K562 (cell line): ENCODE measurements around the gene ZNF284. TPM values are rescaled to one million over a fixed set of nuclear protein-coding genes. Genes with fewer than 3 reads are reported as not detected.

Experiments used
- ATF7 ChIP-seq: fragments of 450-650 bp; IDR thresholded peaks from 2 replicates; pipeline ENCODE4 v1.7.1; 2014; ENCODE audit warnings: mild to moderate bottlenecking, moderate library complexity
- CHCHD3 ChIP-seq: fragments of 250-450 bp; sonication (Bioruptor Pico); IDR thresholded peaks from 2 replicates; pipeline ENCODE4 v2.1.2; 2022; ENCODE audit warnings: mild to moderate bottlenecking
- EGR1 ChIP-seq: fragments of 450-650 bp; conservative IDR thresholded peaks from 2 replicates; pipeline ENCODE4 v1.6.1; 2017; ENCODE audit warnings: mild to moderate bottlenecking
- ELF1 ChIP-seq: fragments of 200-800 bp; sonication (Bioruptor generic); IDR thresholded peaks from 2 replicates; pipeline ENCODE4 v1.6.1; 2016; ENCODE audit warnings: missing genetic modification characterization, missing compliant biosample characterization
- EP300 ChIP-seq: IDR thresholded peaks from 2 replicates; pipeline ENCODE4 v1.6.1; 2012; ENCODE audit warnings: low read length, improper control_type of control experiment
- ESRRA ChIP-seq: fragments of 450-650 bp; IDR thresholded peaks from 2 replicates; pipeline ENCODE4 v1.6.1; 2014; ENCODE audit warnings: low read depth, mild to moderate bottlenecking, moderate library complexity, borderline replicate concordance
- ETS1 ChIP-seq: conservative IDR thresholded peaks from 2 replicates; pipeline ENCODE4 v1.6.1; 2011; ENCODE audit warnings: low read depth, mild to moderate bottlenecking, low read length; ENCODE audit not compliant: control insufficient read depth
- HCFC1 ChIP-seq: IDR thresholded peaks from 2 replicates; pipeline ENCODE4 v1.6.1; 2012; ENCODE audit warnings: low read depth, low read length, improper control_type of control experiment
- HIVEP1 ChIP-seq: fragments of 250-450 bp; sonication (Bioruptor Pico); IDR thresholded peaks from 2 replicates; pipeline ENCODE4 v1.4.0; 2020; ENCODE audit warnings: mild to moderate bottlenecking
- JUN ChIP-seq, 2 experiments: sonication (generic) in 1 of 2; formaldehyde crosslinking in 1 of 2; IDR thresholded peaks; 2 replicates each; pipeline versions ENCODE4 v1.6.1 to v1.8.0; 2012 to 2022; ENCODE audit warnings: borderline replicate concordance in 2 of 2, mild to moderate bottlenecking in 2 of 2, improper control_type of control experiment in 1 of 2, low read depth in 1 of 2, low read length in 1 of 2, missing genetic modification reagents in 1 of 2
- L3MBTL2 ChIP-seq: fragments of 450-650 bp; IDR thresholded peaks from 2 replicates; pipeline ENCODE4 v1.6.1; 2016; ENCODE audit warnings: mild to moderate bottlenecking, moderate library complexity
- NFE2 ChIP-seq: IDR thresholded peaks from 2 replicates; pipeline ENCODE4 v1.6.1; 2014; ENCODE audit warnings: antibody characterized with exemption, low read depth
- NR2C1 ChIP-seq, 2 experiments: fragments of 450-650 bp; IDR thresholded peaks; 2 replicates each; pipeline ENCODE4 v1.6.1; 2017; ENCODE audit warnings: mild to moderate bottlenecking in 2 of 2, antibody characterized with exemption in 1 of 2, inconsistent platforms in 1 of 2, missing compliant biosample characterization in 1 of 2, missing genetic modification characterization in 1 of 2
- RBM14 ChIP-seq: fragments of 200-400 bp; formaldehyde crosslinking; IDR thresholded peaks from 2 replicates; pipeline ENCODE4 v1.6.1; 2018; ENCODE audit warnings: low read depth, mild to moderate bottlenecking, low read length, moderate library complexity, borderline replicate concordance; ENCODE audit not compliant: insufficient read depth
- RUNX1 ChIP-seq: sonication (generic); IDR thresholded peaks from 2 replicates; pipeline ENCODE4 v1.6.1; 2016; ENCODE audit warnings: antibody characterized with exemption, low read depth
- SIX5 ChIP-seq, 2 experiments: IDR thresholded peaks; 2 replicates each; pipeline ENCODE4 v1.6.1; 2011; ENCODE audit warnings: low read length in 2 of 2, borderline replicate concordance in 1 of 2, low read depth in 1 of 2, mild to moderate bottlenecking in 1 of 2, moderate library complexity in 1 of 2; ENCODE audit not compliant: insufficient read depth in 1 of 2
- SOX6 ChIP-seq: fragments of 450-650 bp; IDR thresholded peaks from 2 replicates; pipeline ENCODE4 v1.6.1; 2014; ENCODE audit warnings: mild to moderate bottlenecking
- XRCC4 ChIP-seq: IDR thresholded peaks from one replicate; pipeline ENCODE4 v1.6.1; 2011; ENCODE audit not compliant: insufficient read depth, insufficient read length; ENCODE audit errors: extremely low read depth
- ZFX ChIP-seq: sonication (generic); formaldehyde crosslinking; IDR thresholded peaks from 2 replicates; pipeline ENCODE4 v1.8.0; 2022; ENCODE audit warnings: mild to moderate bottlenecking, missing genetic modification reagents, moderate library complexity
- polyA plus RNA-seq, 8 experiments: library from polyadenylated mRNA; depleted of rRNA in 4 of 8; stranded (reverse) in 5 of 8; unstranded in 3 of 8; fragments of >200 nt; fragmentation: Nextera tagmentation in 2 of 8; fragmentation: Illumina TruSeq in 1 of 8; extraction: Ambion mirVana in 2 of 8; extraction: Trizol in 1 of 8; gene quantifications; 2 replicates each; pipeline versions ENCODE4 v1.2.1 to v1.2.3, GENCODE V29; 2011 to 2014; ENCODE audit warnings: inconsistent platforms in 1 of 8, missing spikeins in 1 of 8
- total RNA-seq, 7 experiments: library from RNA; depleted of rRNA in 6 of 7; stranded (reverse); fragments of >200 nt in 6 of 7; fragmentation: Illumina TruSeq in 2 of 7; extraction: Trizol in 2 of 7; gene quantifications; 2 replicates each; pipeline versions ENCODE4 v1.2.1 to v1.2.3, GENCODE V29; 2011 to 2021; ENCODE audit warnings: low replicate concordance in 1 of 7
- TF ChIP-seq, protein P1 (sequence below), 3 experiments: fragments of 200-800 bp in 1 of 3; fragments of 250-450 bp in 1 of 3; fragments of 450-650 bp in 1 of 3; sonication (Bioruptor Pico) in 1 of 3; sonication (Bioruptor generic) in 1 of 3; formaldehyde crosslinking in 1 of 3; IDR thresholded peaks; 2 replicates each; pipeline versions ENCODE4 v1.6.1 to v1.8.0; 2016 to 2022; ENCODE audit warnings: mild to moderate bottlenecking in 2 of 3, missing genetic modification characterization in 2 of 3, missing compliant biosample characterization in 1 of 3, moderate library complexity in 1 of 3
- TF ChIP-seq, protein P2 (sequence below): sonication (generic); formaldehyde crosslinking; IDR thresholded peaks from 2 replicates; pipeline ENCODE4 v1.8.0; 2022; ENCODE audit warnings: mild to moderate bottlenecking, low read depth, missing genetic modification reagents

ZNF284 gene
- total and polyA plus RNA-seq, 9 of the 15 experiments (the other 6 are each of a cell fraction or from before 2014, with no cell fraction given) = 0.07 to 0.24 (median 0.20) TPM

DNA sequence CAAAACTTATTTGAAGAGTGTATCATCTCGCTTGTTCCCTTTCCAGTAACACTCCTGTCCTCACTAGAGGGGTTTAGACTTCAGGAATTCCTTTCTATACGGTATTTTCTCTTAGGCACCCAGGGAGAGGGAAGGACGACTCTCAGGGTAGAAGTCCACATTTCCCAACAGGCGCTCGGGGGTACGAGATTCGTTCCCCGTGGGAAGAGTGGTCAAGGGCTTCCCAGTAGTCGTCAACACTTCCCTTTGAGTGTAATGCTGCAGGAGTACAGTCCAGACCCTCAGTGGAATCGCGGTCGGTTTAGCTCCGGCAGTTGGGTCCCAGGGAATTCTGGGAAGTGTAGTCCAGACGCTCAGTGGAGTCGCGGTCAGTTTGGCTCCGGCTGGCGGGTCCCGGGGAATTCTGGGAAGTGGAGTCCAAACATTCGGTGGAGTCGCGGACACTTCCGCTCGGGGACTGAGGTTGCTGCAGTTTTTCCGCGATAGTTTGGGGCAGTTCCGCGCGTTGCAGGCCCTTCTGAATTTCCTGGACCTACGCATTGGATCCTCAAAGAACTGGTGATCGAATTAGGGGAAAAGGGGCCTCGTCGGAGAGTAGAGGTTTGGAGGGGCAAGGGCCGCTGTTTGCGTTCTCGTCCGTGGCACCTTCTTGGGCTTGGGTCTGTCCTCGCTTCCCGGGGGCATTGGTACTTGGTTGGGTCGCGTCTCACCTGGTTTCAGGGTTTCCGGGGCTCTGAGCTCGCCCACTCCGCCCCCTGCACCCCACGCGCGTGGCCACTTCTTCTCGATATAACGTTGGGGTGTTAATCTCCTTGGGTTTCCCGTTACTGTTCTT, 22.2 kb downstream of the ZNF284 start, which contains the start of gene ZNF224 (continued):
- TF ChIP-seq, protein P1, sequence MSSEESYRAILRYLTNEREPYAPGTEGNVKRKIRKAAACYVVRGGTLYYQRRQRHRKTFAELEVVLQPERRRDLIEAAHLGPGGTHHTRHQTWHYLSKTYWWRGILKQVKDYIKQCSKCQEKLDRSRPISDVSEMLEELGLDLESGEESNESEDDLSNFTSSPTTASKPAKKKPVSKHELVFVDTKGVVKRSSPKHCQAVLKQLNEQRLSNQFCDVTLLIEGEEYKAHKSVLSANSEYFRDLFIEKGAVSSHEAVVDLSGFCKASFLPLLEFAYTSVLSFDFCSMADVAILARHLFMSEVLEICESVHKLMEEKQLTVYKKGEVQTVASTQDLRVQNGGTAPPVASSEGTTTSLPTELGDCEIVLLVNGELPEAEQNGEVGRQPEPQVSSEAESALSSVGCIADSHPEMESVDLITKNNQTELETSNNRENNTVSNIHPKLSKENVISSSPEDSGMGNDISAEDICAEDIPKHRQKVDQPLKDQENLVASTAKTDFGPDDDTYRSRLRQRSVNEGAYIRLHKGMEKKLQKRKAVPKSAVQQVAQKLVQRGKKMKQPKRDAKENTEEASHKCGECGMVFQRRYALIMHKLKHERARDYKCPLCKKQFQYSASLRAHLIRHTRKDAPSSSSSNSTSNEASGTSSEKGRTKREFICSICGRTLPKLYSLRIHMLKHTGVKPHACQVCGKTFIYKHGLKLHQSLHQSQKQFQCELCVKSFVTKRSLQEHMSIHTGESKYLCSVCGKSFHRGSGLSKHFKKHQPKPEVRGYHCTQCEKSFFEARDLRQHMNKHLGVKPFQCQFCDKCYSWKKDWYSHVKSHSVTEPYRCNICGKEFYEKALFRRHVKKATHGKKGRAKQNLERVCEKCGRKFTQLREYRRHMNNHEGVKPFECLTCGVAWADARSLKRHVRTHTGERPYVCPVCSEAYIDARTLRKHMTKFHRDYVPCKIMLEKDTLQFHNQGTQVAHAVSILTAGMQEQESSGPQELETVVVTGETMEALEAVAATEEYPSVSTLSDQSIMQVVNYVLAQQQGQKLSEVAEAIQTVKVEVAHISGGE (CRISPR knock-in tag; IDR thresholded peaks at IDR 0.05) = peak; percentile 82 to 96 (median 93); a peak in 5 of 6 replicates
- peak; percentile 99 for TF ChIP-seq ETS1
- TF ChIP-seq NFE2 = no peak
- no peak for TF ChIP-seq HIVEP1
- TF ChIP-seq EP300 = peak; percentile 63; the same call in 1 of the 2 replicates
- peak; percentile 99 for TF ChIP-seq HCFC1
- peak; percentile 92 for TF ChIP-seq ELF1
- peak; percentile 61 for TF ChIP-seq L3MBTL2
- TF ChIP-seq ZFX = peak; percentile 60
- TF ChIP-seq ESRRA = peak; percentile 77; the same call in 1 of the 2 replicates
- TF ChIP-seq RBM14 = no peak
- TF ChIP-seq CHCHD3 (CRISPR knock-in tag) = no peak
- TF ChIP-seq, protein P2, sequence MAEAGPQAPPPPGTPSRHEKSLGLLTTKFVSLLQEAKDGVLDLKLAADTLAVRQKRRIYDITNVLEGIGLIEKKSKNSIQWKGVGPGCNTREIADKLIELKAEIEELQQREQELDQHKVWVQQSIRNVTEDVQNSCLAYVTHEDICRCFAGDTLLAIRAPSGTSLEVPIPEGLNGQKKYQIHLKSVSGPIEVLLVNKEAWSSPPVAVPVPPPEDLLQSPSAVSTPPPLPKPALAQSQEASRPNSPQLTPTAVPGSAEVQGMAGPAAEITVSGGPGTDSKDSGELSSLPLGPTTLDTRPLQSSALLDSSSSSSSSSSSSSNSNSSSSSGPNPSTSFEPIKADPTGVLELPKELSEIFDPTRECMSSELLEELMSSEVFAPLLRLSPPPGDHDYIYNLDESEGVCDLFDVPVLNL = 0 out of 2 replicates have a peak, but pooled peaks have one; percentile 15
- peak; percentile 47 for TF ChIP-seq EGR1
- no peak for TF ChIP-seq XRCC4
- peak; percentile 96 for TF ChIP-seq SIX5 (IDR thresholded peaks at IDR 0.05; ENCODE audit: borderline replicate concordance in 1 of 2, insufficient read depth in 1 of 2, low read depth in 1 of 2, low read length in 2 of 2)
- peak; percentile 45; the same call in 1 of the 2 replicates for TF ChIP-seq ATF7
- TF ChIP-seq SOX6 = 0 out of 2 replicates have a peak, but pooled peaks have one; percentile 7
- TF ChIP-seq JUN (IDR thresholded peaks at IDR 0.05; ENCODE audit: borderline replicate concordance, low read depth, low read length) = peak; percentile 25; the same call in 1 of the 2 replicates
- TF ChIP-seq JUN (CRISPR knock-in tag; IDR thresholded peaks at IDR 0.05; ENCODE audit: borderline replicate concordance) = no peak
- TF ChIP-seq NR2C1 (IDR thresholded peaks at IDR 0.05) = peak; percentile 73; the same call in 1 of the 2 replicates
- TF ChIP-seq NR2C1 (tag; IDR thresholded peaks at IDR 0.05) = peak; percentile 90
- TF ChIP-seq RUNX1 = peak; percentile 43; the same call in 1 of the 2 replicates
